RWPE1 (cell line): ENCODE data around the gene KRTAP20-1.

Source experiments
- CTCF ChIA-PET: fragments of 350-600 bp; sonication (Branson Sonifier 250); formaldehyde crosslinking; extraction: SDS; loops from one replicate; lab custom pipeline; 2021; lab: Yijun Ruan, JAX
- POLR2A ChIA-PET: fragments of 400-600 bp; formaldehyde crosslinking; extraction: SDS; loops from one replicate; lab custom pipeline; 2020; ENCODE audit warnings: antibody characterized with exemption; ENCODE audit not compliant: low non-redundant PET; lab: Yijun Ruan, JAX
- DNase-seq: peaks from one replicate; pipeline ENCODE4 v3.0.0; 2012; ENCODE audit warnings: low spot score
- H3K27ac ChIP-seq: fragments of 450-650 bp; 2 replicates; pipeline ENCODE4 v1.5.1; 2017
- TF ChIP-seq, protein P1 (sequence below): fragments of 450-650 bp; conservative IDR thresholded peaks from 2 replicates; pipeline ENCODE4 v1.5.1; 2017; ENCODE audit warnings: low read depth, mild to moderate bottlenecking

KRTAP20-1 gene

DNA sequence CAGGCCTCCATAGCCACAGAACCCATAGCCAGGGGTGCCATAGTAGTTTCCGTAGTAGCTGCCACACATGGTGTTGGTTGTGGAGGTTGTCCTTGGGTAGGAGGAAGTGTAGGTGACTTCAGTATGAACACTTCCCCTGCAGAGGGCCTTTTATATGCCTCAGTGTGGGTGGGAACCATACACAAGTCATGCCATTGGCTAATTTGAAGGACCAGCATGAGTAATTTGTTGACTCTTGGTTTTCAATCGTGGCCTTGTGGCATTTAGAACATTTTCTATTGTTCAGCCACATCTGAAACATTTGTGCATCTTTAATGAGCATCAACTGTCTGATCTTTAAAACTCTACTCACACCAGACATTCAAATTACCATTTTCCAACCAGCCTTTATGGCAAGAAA, 2.4 kb upstream of the KRTAP20-1 start, which contains the start of gene KRTAP6-1:
Gene KRTAP6-1 (minus strand): TSS at position 95 of the 400 bp plus-strand sequence. CDS start 26 bp downstream, at position 69.
- H3K27ac ChIP-seq = no peak within 1 kb of the TSS
- POLR2A ChIA-PET = no interaction called here
- TF ChIP-seq, protein P1, sequence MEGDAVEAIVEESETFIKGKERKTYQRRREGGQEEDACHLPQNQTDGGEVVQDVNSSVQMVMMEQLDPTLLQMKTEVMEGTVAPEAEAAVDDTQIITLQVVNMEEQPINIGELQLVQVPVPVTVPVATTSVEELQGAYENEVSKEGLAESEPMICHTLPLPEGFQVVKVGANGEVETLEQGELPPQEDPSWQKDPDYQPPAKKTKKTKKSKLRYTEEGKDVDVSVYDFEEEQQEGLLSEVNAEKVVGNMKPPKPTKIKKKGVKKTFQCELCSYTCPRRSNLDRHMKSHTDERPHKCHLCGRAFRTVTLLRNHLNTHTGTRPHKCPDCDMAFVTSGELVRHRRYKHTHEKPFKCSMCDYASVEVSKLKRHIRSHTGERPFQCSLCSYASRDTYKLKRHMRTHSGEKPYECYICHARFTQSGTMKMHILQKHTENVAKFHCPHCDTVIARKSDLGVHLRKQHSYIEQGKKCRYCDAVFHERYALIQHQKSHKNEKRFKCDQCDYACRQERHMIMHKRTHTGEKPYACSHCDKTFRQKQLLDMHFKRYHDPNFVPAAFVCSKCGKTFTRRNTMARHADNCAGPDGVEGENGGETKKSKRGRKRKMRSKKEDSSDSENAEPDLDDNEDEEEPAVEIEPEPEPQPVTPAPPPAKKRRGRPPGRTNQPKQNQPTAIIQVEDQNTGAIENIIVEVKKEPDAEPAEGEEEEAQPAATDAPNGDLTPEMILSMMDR = no peak
- CTCF ChIA-PET = interaction anchor here (0.7 kb wide), 1 partner anchor 1038 kb away, joined by 4 read pairs; no protein-coding TSS in a partner anchor
- no peak for DNase-seq

DNA sequence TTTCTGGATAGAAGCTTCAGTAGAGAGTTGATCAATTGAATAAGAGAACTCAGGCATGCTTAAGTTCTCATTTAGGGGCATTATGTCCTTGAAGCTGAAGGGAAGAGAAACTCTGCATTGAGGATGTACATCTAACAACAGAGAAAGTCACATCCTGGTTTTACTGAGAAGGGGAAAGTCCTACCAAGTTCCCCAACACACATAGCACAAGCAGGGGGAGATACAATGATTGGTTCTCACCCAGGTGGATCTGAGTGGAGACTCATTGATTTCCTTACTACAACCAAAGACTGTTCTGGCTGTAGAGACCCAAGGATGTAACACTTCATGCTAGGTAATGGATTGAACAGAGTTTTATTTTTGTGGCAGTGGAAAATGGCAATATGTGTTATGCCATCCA, 1.0 kb upstream of the KRTAP20-1 start:
- DNase-seq = no peak
- TF ChIP-seq, protein P1 = no peak
- H3K27ac ChIP-seq = no peak overlapping the region
- CTCF ChIA-PET = no interaction called here
- POLR2A ChIA-PET = no interaction called here

DNA sequence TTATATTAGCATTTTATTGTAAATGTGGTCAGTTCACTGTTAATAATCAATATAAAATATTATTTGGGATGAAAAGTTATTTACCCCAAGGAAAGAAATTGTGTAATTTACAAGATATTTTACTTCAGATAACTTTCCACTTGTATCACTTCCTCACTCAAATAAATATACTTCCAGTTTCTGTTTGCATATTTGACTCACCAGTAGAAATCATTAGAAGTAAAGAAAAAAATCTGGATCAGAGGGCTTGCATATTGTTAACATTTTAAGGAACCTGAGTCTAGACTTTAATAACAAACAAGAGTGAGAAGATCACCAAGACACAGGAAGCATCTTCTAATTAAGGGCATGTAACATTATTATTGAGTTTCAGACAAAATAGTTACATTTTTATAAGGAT, 3.9 kb downstream of the KRTAP20-1 start:
- TF ChIP-seq, protein P1 = no peak
- ChIA-PET CTCF (no interaction called here), POLR2A (no interaction called here)
- H3K27ac ChIP-seq = no peak overlapping the region
- DNase-seq = no peak

DNA sequence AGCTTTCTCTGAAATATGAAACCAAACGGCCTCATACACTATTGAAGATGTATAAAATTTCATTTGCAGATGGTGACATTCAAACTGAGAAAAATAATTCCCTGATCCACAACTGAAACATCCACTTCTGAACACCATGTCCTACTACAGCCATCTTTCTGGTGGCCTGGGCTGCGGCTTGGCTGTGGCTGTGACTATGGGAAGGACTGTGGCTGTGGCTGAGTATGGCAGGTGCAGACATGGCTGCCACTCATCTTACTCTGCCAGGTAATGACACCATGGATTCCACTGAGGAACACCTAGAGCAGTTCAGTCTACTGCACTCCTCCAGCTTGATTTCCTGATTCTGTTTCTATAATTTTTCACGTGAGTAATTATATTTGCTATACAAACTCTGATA, 4.3 kb downstream of the KRTAP20-1 start, which contains the start of gene KRTAP20-4:
Gene KRTAP20-4 (plus strand): TSS at position 106 of the 400 bp plus-strand sequence.
- H3K27ac ChIP-seq = no peak within 1 kb of the TSS
- ChIA-PET POLR2A (no interaction called here), CTCF (no interaction called here)
- TF ChIP-seq, protein P1 = no peak
- no peak for DNase-seq

DNA sequence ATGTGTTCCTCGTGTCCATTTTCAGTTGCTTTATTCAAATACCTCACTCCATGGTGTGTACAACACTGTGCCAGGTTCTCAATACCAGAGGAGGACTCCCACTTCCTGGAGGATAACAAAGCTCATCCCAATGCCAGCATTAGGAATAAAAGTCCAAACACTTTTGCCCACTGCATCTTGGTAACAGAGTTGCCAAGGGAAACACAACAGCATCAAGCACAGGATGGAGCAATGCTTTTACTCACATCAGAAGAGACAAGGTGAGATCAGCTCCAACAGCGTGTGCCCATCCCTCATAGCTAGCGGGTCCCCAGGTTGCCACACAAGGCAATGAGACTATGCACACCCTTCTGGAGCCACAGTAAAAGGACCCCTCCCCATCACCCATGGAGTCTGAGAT, 7.1 kb downstream of the KRTAP20-1 start:
- no peak for DNase-seq
- no peak overlapping the region for H3K27ac ChIP-seq
- TF ChIP-seq, protein P1 = no peak
- CTCF ChIA-PET = no interaction called here
- POLR2A ChIA-PET = no interaction called here

DNA sequence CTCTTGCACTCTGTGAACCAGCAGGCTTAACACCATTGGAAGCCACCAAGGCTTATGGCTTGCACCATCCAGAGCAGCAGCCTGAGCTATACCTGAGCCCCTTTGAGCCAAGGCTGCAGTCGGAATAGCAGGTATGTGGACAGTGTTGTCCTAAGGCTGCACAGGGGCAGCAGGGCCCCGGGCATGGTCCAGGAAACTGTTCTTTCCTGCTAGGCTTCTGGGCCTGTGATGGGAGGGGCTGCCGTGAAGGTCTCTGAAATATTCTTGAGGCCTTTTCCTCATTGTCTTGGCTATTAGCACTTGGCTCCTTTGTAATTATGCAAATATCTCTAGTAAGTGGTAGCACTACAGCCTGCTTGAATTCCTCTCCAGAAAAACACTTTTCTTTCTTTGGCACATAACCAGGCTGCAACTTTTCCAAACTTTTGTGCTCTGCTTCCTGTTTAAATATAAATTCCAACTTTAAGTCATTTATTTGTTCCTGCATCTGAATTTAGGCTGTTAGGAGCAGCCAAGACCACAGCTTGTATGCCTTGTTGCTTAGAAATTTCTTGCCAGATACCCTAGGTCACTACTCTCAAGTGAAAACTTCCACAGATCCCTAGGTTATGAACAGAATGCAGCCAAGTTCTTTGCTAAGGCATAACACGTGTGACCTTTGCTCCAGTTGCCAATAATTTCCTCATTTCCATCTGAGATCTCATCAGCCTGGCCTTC, 9.4 kb downstream of the KRTAP20-1 start:
- TF ChIP-seq, protein P1 = no peak
- CTCF ChIA-PET = no interaction called here

More for the DNA sequence above, 9.4 kb downstream of the KRTAP20-1 start:
- POLR2A ChIA-PET = no interaction called here
- DNase-seq = no peak
- H3K27ac ChIP-seq = no peak overlapping the region
